HG02610 (cell line): ENCODE measurements around the gene AGPAT2.
A peak's percentile ranks its signal among the peaks of the same experiment; 100 is the strongest.

Experiments
- ATAC-seq: cut with Tn5 transposase; IDR thresholded peaks from one replicate; pipeline ENCODE4 v1.9.1; 2021; ENCODE audit warnings: mild to moderate bottlenecking, moderate library complexity; ENCODE audit not compliant: unreplicated experiment

The AGPAT2 gene

GRCh38 chr9:136703276-136703860 lies 16.1 kb upstream of the AGPAT2 start:
- ATAC-seq = no peak

GRCh38 chr9:136701668-136702053 lies 14.4 kb upstream of the AGPAT2 start:
- ATAC-seq = no peak

GRCh38 chr9:136700959-136701667 lies 13.9 kb upstream of the AGPAT2 start:
- peak; percentile 54 for ATAC-seq

GRCh38 chr9:136700304-136700703 lies 13.0 kb upstream of the AGPAT2 start:
- no peak for ATAC-seq

GRCh38 chr9:136698635-136699246 lies 11.5 kb upstream of the AGPAT2 start:
- ATAC-seq = no peak

- no peak for ATAC-seq
These were observed 10.7 kb upstream of the AGPAT2 start for GRCh38 chr9:136697821-136698526.

GRCh38 chr9:136697146-136697820 lies 10.0 kb upstream of the AGPAT2 start:
- no peak for ATAC-seq

GRCh38 chr9:136696502-136696901 lies 9.2 kb upstream of the AGPAT2 start:
- no peak for ATAC-seq

- ATAC-seq = no peak
These were observed 8.7 kb upstream of the AGPAT2 start for GRCh38 chr9:136695955-136696354.

- ATAC-seq = no peak
These were observed 8.2 kb upstream of the AGPAT2 start for GRCh38 chr9:136695435-136695895.

- no peak for ATAC-seq
These were observed 7.6 kb upstream of the AGPAT2 start for GRCh38 chr9:136694872-136695247.

GRCh38 chr9:136694163-136694871 lies 7.1 kb upstream of the AGPAT2 start:
- no peak for ATAC-seq

- ATAC-seq = no peak
These were observed 6.4 kb upstream of the AGPAT2 start for GRCh38 chr9:136693490-136694162.

GRCh38 chr9:136693135-136693489 lies 5.9 kb upstream of the AGPAT2 start:
- no peak for ATAC-seq

- no peak for ATAC-seq
These were observed 5.2 kb upstream of the AGPAT2 start for GRCh38 chr9:136692185-136693134.

- ATAC-seq = no peak
These were observed 4.3 kb upstream of the AGPAT2 start for GRCh38 chr9:136691316-136692184.

- ATAC-seq = no peak
These were observed 3.6 kb upstream of the AGPAT2 start for GRCh38 chr9:136690806-136691261.
